Central memory CD4-positive, alpha-beta T cell (primary cell): ENCODE data around the gene KCNMA1.

Experiments used
- DNase-seq: peaks from one replicate; pipeline ENCODE4 v3.0.0; 2022

Gene KCNMA1

DNA sequence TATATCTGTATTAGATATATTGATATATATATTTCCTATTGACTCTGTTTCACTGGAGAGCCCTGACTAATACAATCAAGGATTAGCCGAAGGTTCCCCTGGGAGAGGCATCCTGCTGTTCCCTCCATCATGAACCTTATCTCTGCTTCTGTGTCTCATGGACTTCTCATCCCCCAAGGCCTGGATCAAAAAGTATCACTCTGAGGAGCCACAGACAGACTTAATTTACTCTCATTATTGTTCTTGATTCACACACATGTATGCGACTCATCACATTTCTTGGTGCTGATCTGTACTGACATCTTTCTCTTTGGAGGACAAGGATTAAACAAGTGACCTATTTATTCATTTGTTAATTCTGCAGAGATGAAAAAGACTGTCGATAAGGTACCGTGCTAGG is 550.2 kb downstream of the KCNMA1 start:
- no peak for DNase-seq

DNA sequence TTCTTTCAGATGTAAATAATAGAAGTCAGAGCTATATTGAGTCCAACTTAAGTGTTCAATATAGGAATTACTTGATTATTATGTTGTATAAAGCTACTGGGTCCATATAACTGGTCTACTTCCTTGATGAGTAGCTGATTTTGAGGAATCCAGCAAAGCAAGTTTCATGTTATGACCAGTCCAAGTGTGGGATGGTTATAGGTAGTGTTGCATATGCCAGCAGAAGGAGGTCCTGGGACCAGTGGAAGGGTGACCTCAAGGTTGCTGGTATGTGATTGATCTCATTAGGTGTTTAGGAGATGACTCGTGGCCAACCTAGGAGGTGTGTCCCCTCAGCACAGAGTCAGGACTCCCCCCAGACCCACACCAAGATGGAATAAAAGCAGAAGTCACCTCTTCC is 551.5 kb downstream of the KCNMA1 start:
- DNase-seq, result no peak

DNA sequence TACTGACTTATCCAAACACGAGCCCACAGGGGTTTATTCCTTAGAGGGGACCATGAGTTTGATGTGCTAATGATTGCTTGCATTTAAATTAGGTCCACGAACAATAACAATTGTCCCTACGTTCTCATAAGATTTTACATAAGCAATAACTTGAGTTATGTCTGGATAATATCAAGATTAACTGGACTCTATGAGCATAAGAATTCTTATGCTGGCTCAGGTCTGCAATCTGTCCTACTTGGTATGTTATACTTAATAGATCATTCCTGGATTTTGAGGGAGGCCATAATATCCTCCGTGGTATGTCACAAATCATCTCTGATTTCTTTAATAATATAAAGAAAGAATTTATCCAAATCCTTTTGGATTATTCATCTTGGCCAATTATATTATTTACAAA is 552.3 kb downstream of the KCNMA1 start:
- no peak for DNase-seq

DNA sequence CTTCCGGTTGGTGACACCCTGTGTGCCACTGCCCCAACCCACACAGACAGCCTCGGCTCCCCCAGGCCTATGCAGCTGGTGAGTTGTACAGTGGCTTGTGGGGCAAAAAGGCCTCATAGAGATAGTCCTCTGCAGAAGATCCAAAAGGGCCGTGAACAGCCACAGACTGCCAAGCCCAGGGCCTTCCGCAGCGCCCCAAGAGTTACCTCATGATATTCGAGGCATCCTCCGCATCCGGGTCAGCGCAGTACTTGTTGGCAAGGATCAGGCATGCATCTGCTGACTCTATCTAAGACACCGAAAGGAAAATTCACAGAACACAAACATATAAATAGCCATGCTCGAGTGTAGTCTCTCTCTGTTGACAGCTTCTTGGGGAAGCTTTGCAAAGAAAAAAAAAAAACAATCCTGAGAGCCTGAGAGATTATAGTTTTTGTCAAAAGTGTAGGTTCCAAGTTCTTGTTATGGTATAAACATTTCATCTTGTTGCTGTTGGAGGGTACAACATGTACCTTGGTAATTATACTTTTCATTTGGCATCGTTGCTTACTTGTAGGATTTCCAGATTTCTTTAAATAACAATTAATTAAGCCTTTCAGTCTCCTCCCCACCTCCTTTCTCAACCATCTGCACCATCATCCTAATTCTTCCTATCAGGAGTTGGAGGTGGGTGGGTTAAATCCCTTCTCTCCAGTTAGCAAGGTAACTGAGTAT is 553.0 kb downstream of the KCNMA1 start:
- no peak for DNase-seq

DNA sequence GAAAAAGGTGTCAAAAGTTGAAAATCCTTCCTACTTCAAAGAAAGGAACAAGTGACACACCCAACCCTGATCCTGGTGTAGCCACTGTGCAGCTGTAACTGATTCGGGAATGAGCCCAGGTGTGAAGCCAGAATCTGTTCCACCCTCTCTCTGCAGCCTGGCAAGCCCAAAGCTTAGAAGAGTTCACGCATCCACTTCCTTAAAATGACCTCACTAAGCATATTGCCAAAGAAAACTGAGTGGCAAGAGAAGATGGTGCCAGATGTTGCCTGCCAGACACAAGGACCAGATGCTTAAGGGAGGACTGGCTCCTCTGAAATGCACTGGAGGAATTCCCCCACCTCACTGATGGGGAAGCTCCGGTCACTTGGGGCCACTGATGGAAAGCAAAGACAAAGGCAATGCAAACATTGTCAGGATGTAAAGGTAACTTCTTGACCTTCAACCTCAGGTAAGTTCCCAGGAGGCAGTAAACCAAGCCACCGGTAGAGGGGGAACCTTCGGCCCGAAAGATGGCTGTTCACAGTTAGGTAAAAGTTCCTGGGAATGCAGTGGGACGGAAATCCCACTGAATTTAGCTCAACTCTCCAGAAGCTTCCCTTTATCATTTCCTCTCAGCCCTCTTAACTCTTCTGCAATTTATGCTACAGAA is 554.9 kb downstream of the KCNMA1 start:
- no peak for DNase-seq

DNA sequence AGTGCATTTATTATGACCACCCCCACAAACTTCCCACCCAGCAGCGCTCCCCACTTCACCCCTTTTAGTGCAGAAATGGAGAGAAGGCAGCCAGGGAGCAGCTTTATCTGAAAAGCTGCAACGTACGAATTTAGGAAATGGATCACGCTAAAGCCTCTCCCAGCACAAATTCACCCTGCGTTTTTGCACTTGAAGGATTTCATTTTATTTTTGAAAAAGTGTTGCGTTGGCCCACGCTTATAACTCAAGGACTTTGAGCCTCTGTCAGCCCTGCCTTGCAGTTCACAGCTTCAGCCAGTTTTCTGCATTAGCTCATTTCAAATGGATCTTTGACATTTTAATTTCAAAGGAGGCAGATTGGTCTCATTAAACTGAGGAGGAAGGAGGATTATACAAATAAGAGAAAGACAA is 556.1 kb downstream of the KCNMA1 start:
- DNase-seq, result no peak

DNA sequence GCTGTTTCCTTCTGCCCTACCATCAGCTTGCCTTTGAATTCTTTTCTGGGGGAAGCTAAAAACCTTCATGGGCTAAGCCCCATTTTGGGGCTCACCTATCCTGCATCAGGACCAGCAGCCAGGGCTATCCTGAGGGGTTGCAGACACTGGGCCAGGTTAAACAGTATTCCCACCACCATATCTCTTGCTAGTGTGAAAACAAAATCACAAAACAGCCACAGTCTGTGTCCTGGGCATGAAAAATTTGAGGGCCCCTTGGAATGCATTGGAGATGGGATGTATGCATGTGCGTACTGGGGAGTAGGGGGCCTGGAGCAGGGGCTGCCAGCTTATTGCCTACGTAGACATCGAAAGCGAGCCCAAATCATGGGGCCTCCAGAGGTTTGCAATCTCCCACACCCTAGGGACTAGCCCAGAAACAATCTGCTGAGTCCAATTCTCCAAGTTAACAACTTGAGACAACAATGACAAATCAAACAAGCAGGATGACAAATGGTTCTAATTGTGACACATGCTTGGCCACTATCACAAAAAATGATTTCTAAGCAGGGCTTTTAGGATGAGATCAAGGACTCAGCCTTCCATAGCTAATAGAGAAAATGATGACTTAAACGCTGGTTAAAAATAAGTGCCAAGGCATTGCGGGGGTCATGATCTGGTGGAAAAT is 557.1 kb downstream of the KCNMA1 start:
- DNase-seq, result no peak

DNA sequence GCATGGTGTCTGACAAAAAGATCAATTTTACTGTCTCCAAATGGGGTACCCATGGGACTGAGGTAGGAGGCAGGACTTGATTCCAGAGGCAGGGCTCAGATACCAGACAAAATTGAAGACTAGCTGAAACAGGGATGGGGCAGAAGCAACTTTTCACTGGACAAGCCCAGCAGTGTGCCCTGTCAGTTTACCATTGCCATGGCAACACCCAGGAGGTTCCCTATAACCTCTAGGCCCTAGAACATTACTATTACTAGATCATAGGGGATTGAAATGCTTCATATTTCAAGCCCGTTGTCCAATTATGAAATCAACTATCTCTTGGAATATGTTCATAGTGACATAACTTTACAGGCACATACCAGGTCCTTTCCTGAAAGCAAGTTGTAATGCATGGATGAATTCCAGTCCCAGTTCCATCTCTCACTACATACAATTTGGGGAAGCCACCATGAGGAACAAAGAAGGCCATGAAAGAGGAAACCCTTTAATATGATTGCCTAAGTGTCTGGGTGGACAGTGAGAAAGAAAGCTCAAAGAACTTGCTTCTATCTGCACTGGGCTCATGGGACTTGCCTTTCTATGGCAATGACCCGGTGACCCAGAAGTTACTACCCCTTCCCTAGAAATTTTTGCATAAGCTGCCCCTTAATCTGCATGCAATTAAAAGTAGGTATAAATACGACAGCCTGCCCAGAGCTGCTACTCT is 557.9 kb downstream of the KCNMA1 start:
- DNase-seq, result no peak

DNA sequence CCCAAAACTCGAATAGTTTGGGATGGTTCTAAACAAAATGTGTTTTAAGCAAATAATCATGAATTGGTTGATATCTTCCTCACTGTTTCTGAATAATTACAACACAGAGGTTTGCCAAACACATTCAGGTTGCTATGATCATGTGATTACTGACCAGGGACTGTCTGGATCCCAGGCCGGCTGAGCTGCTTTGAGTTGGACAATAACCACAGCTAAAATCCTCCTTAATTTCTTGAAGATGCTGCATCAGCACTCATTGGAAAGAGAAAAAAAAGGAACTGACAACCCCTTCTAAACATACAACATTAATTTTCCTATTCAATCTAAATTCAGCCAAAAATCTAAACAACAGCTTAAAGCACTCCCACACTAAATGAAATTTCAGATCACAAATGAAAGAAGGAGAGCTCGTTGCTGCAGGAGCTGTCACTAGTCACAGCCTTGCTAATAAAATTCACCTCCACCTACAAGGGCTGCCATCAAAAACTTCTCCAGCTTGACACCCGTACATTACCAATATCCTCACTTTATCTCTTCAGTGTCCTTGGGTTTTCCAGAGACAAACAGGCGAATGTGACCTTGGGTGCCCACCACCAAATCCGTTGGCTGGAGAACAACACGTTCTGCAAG is 560.2 kb downstream of the KCNMA1 start:
- DNase-seq, result no peak

DNA sequence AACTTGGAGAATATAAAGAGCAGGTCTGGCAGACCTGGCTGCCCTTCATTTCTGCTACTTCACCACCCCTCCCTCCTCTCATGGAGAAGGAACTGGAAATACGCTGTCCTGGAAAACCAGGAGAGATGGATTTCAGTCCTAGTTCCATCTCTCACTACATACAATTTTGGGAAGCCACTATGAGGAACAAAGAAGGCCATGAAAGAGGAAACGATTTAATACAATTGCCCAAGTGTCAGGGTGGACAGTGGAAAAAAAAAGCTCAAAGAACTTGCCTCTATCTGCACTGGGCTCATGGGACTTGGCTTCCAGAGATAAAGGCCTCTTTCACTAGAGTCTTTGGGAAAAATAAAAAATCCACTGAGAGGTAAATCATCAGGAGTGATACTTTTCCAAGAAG is 561.7 kb downstream of the KCNMA1 start:
- no peak for DNase-seq

DNA sequence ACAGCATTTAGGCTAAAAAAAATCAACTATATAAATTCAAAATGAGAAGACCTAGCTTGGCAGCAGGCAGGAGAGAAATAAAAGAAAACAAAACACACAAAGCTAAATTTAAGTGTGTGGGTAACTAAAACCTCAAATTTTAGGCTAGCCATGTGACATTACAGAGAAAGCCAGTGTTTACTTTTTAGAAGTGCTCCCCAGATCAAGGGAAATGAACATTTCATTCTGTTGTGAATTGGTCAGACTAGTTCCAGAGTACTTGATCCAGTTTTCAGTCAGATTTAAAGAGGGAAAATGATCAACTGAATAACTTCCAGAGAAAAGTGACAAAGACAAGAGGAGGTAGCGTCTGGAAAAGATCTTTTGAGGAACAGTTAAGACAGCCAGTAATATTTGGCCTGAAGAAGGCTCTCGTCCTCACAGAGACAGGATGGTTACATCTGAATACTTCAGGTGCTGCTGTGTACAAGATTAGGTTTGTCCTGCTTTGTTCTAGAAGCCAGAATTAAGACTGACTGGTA is 563.4 kb downstream of the KCNMA1 start:
- DNase-seq, result no peak

DNA sequence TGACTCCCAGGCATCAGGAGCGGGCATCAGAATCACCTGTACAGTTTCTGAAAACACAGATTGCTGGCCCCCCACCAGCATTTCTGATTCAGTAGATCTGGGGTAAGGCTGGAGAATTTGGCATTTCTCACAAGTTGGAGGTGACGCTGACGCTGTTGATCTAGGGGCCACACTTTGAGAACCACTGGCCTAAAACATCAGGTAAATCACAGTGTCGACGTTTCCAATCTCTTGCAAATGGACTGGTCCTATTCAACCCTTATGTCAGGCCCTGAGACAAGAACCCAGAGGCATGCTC is 564.0 kb downstream of the KCNMA1 start:
- no peak for DNase-seq

DNA sequence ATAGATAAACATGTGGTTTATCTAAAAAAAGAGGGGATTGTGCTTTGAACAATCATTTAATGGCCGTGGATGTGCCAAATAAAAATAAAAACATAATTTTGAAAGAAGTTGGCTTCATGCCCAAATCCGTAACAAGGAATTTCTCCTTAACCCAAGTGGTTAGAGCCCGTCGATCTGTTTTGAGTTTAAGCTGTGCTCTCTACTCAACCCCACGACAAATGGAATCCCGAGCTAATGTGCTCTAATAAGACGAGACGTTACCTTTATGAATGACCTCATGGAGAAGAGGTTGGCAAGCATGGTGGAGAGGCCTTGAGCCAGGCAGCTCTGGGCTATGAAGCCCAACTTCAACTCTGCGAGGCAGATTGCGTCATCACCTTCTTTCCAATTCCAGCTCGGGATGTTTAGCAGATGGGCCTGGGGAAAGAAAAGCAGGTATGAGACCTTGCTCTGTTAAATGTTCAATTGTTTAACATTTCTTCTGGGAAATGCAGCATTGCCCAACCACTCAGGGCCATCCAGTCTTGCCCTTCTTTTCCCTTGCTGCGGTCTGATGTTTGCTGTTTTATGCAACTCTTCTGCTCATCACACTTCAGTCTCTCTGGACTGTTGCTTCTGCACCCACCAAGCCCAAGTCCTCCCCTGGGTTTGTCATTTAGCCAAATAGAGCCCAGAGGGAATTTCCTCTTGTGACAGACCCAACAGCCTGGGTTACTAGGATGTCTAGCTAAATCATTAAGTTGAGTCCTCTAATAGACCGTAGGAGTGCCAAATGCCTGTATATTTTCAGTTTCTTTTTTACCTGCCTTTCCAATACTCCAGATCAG is 564.6 kb downstream of the KCNMA1 start:
- DNase-seq, result no peak

DNA sequence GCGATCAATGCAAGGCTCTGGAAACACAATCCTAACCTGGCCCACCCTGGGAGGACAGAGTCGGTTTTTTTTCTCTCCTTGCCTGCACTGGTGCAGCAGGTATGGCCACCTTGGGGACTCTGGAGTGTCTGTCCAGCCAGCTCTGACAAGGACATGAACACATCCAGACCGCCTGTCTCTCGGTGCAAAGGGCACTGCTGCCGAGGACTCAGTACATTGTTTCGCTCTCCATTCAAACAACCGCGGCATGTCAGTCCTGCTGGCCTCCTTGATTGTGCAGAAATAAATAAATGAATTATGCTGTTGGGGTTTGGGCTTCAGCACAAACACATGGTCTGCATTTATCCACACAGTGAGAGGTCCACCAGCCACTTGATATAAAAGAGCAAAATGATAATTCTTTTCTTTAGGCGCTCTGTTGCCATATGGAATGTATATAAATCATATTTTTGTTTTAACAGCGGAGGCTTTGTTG is 565.2 kb downstream of the KCNMA1 start:
- no peak for DNase-seq

DNA sequence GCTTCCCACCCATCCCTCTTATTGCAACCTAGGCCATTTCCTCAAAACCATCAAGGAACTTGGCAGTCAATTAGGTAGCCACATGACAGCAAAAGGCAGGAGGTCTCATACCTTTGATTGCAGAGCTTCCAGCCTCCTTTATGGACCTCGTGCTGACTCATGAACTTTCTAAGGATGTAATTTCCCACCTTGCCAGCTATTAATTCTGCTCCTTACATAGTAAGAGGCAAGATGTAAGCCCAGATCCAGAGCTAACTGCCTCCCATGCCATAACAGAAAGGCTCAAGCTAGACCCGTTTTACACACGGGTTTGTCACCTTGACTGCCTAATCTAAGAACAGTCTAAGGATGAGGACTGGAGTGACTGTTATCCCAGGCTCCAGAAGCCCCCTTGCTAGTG is 565.7 kb downstream of the KCNMA1 start:
- DNase-seq, result no peak

DNA sequence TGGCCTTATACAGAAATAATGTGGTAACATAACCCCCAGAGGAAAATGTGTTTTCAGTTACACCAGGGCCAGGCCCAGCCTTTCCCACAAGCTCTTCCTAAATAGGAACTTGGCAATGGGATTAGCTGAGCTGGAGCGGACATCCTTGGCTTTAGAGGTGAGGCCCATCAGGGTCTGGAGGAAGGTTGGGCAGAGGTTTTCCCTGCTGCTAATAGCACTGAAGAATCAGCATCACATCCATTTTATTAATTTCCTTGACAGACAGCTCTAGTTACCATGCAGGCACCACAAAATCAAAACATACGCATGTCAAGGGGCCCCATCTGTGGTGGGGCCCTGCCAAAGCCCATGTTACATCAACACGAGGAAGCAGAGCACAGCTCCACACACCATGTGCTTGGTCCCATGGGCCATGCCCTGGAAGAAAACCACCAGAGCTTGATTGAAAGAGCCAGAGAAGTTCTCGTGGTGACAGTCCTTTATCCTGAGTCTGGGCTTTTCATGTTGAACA is 566.6 kb downstream of the KCNMA1 start:
- no peak for DNase-seq

DNA sequence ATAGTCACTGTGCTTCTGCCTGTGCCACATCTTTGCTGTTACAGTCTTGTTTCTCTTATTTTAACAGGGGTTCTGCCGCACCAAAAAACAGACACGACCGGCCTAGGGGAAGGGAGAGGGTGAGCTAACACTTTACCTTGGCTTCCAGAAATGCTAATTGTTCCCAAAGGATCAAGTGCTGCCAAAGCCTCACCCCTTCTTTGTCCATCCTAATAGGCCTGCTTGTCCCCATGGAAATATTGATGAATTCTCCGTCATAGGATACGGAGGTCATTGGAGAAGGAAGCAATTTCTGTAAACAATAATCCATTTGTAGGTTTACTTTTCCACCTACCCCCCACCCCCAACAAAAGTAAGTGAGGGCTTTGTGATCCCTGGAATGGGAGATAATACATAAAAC is 567.3 kb downstream of the KCNMA1 start:
- no peak for DNase-seq

DNA sequence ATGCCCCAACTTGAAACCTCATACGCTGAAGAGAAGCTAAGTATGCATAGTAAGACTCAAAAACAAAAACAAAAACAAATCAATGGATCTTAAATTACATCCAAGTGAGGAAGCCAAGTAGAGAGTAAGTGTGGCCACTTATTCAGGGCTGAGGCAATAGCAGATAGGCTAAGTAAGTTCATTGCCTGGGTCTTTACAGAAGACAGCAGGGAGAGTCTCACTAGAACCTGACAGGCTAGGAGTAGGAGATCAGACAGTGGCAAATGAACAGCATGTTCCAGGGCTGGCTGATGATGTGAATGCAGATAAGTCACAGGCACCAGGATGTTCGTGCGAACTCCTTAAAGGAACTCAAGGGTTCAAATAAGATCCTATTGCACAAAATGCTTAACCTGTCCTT is 568.6 kb downstream of the KCNMA1 start:
- no peak for DNase-seq

DNA sequence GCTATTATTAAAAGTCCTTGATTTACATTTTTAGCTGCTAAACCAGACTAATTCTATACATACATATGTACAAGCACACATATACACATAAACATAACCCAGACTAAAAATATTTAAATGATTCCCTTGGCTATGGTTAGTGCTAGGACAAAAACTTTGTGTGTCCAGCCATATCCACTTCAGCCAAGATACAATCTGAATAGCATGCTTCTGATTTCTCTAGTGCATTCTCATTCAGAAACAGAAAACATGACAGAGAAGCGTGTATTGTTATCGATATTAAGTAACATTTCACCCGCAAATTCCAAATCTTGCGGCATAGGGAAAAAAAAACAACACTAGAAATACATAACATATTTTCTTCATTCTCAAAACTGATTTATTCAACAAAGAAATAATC is 569.3 kb downstream of the KCNMA1 start:
- no peak for DNase-seq

DNA sequence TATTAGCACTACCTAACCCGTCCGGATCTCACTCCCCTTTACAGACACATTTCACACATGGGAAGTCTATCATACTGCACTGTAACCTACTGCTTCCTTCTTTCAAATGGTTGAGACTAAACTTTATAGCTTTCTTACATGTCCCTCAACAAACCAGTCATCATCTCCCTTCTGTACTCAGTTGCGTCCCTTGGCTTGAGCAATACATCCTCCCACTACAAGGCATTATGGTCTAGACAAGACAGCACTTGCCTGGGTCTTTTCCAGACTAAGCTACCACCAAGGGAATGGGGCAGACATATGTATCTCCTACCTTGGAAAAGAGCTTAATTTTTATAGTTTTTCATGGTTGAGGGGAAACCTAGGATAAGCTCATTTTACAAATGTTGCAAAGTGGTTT is 575.2 kb downstream of the KCNMA1 start:
- no peak for DNase-seq

DNA sequence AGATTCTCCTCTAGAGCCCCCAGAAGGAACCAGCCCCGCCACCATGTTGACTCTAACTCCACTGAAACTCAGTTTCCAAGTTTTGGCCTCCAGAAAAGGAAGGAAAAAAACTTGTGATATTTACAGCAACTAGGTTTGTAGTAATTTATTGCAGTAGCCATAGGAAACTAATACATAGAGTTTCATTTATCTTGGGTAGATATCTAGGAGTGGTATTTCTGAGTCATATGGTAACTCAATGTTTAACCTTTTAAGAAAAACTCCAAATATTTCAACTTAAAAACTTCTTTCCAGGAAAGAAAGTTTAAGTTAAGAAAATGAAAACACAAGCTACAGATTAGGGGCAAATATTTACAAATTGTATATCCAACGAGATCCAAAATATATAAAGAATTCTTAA is 576.7 kb downstream of the KCNMA1 start:
- DNase-seq, result no peak

DNA sequence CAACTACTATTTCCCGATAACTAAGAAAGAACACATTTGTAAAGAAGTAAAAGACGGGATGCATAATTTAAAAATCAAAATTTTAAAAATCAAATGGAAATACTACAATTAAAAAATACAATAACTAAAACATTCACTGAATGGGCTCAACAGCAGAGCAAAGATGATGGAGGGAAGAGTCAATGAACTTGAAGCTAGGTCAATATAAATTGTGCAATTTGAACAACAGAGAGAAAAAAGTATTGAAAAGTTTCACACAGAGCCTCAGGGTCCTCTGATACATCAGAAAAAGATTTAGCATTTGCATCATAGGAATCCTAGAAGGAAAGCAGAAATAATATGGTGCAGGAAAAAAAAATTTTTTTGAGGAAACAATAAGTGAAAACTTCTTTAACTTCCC is 581.0 kb downstream of the KCNMA1 start:
- no peak for DNase-seq
